NCI-H69 (cell line): ENCODE results near the gene FTO.

Source experiments
- DNase-seq: peaks from one replicate; lab custom pipeline; 2025; lab: John Stamatoyannopoulos, UW

The FTO gene

DNA sequence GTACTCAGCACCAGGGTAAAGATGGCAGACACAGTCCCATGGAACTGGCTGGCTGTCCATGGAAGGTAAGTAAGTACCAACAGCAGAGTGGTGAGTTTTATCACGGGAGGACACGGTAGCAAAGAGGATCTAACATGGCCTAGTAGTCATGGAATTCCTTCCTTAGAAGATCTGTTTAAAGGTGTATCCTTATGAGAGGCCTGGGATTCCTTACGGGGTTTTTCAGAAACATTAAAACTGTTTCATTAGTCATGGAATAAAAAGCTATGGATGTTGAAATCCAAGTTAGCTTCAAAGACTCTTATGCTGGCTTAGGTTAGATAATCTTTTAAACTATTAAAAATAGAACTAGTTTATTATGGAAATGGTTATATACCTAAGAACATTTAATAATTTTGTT is 7.4 kb downstream of the FTO start:
- DNase-seq: no peak

DNA sequence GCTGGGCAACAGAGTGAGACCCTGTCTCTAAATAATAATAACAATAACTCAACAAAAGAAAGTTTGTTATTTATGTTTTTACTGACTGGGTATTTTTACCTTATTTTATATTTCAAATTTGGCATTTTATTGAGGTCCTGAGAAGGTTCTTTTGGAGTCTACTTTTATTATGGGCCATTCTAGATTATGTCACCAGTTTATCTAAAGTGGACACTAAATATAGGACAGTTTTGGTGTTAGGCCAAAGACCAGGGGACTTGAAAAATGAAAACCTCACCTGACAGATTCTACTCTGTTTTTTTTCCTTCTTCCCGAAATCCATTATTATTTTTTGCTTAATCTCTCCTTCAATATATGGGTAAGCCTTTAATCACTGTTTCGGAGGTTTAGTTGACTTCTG is 8.1 kb downstream of the FTO start:
- DNase-seq: no peak

DNA sequence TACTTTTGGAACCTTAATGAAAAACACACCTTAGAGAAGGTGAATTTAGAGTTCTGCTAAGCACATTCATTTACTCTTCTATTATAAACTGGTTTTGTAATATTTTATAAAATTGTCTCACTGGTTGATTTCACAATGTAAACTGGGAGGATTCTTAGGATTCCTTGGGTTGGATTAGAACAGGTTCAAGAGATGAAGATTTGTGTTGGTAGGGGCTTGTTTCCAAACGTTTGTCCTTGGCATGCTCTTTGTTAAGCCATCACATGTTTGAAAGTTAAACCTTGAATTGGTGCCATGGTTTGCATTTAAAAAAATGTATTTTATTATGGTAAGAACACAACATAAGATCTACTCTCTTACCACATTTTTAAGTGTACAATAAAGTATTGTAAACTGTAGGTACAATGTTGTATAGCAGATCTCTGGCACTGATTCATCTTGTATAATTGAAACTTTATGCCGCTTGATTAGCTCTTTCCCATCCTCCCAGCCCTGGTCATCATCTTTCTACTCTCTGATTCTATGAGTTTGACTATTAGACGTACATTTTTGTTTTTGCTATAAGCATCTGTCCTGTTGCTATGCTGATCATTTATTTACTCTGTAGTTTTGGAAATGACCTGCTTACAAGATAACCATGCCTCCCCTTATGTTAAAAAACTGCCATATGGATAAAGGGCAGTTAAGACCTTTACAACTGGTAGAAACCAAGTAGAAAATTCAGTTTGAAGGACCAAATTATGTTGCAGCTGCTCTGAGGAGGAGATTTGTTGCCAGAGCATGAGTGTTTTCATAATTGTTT is 9.6 kb downstream of the FTO start:
- peak; percentile 47 for DNase-seq

DNA sequence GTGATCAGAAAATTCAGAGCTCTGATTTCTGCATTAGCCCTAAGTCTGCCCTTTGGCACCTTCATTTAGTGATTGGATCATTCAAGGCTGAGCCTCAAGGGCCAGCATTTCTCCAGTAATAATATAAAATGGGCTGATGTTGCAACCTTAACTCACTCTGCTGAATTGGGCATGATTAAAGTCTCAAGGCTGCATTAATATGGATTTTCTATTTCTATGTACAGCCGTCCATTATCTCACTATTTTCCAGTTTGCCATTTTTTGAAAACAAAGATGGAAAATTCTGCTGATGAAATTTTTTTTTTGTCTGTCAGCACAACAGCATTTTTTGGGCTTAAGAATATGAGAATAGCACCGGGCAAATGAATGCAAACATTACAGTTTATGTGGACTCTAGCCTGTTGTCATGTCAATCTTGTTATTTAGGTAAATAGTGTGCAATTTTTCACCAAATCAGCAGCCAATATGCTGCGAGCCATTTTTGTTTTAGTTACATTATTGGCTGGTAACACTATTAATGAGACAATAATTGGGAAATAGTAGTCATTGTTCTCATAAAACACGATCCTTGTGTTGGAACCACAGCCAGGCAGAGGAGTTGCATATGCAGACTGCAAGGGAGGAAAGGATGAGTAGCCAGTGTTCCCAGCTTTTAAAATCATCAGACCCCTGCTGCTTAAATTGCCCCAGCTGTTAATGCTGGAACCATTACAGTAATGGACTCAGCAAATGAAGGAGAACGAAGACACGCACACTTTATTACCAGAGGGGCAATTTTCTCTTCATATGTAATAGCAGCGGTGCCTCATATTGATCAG is 10.5 kb downstream of the FTO start:
- peak; percentile 93 for DNase-seq

DNA sequence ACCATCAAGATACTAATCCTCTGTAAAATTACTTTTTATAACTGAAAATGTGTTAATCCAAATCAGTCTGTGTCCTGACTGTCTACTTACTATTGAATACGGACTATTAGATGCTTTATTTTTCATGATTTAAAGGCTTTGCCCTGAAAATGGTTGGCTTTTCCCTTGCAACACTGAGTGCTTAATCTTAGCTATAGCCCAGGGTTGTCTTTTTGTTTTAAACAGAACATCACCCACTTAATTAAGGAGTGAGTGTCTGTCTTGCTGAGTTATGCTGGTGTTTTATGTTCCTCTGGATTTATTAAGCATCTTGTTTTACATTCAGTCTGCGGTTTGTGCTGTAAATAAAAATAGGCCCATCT is 11.0 kb downstream of the FTO start:
- peak; percentile 77 for DNase-seq

DNA sequence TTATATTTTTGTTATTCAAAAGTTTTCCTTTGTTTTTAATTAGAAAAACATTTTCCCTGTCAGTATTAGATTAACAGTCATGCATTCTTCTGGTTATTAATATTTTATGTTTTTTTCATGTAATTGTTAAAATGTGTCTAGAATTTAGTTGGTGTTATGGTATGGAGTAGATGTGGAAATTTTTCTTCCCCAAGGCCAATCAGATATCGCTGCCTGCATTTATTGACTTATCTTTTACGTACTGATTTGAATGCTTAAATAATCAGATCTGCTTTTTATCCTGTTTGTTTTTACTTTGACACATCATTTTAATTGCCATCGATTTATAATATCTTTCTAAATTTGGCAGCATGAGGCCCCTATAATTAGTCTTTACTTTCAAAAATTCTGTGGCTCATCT is 13.6 kb downstream of the FTO start:
- peak; percentile 13 for DNase-seq

DNA sequence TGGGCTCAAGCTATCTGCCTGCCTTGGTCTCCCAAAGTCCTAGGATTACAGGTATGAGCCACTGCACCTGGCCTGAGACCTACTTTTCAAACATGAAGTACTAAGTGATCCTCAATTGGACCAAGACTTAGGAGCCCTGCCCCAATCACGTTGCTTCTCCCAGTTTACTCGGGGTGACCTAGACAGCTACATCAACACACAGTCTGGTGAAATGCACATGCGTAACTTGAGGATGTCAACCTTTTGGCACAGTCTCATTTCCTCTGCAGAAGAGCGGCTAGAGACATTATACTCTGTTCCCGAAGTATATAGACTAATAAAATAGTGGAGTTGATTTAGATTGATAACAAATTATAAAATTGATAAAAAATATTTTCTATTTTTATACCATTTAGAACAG is 17.1 kb downstream of the FTO start:
- DNase-seq: no peak

DNA sequence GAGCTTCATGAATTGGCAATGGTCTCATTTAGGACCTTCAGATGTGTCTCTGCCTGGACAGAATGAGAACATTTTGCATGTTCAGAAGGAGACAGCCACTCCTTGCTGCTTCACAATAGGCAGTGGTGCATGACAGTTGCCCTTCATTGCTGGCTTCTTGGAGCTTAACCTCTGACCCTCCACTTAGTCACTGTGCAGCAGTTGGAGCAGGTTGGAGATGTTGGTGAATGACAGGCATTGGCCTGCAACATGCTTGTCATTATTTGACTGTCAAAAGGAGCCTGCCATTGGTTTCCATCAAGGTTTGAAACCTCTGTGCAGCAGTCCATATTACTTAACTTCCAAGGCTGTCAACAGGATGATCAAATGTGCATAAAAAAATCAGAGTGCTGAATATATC is 22.7 kb downstream of the FTO start:
- DNase-seq: peak; percentile 60

DNA sequence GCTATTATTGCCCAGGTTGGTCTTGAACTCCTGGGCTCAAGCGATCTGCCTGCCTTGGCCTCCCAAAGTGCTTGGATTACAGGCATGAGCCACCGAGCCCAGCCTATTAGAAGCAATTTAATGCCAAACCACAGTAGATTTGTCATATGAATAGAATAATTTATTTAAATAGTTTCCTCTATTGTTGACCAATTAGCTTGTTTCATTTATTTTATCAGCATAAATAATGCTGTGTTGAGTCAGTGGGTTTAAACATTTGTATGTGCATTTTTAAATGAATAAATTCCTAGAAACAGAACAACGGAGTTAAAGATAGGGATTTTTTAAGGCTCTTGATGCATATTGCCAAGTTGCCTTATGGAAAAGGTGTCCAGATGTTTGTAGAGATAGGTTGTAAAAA is 26.7 kb downstream of the FTO start:
- DNase-seq: no peak

DNA sequence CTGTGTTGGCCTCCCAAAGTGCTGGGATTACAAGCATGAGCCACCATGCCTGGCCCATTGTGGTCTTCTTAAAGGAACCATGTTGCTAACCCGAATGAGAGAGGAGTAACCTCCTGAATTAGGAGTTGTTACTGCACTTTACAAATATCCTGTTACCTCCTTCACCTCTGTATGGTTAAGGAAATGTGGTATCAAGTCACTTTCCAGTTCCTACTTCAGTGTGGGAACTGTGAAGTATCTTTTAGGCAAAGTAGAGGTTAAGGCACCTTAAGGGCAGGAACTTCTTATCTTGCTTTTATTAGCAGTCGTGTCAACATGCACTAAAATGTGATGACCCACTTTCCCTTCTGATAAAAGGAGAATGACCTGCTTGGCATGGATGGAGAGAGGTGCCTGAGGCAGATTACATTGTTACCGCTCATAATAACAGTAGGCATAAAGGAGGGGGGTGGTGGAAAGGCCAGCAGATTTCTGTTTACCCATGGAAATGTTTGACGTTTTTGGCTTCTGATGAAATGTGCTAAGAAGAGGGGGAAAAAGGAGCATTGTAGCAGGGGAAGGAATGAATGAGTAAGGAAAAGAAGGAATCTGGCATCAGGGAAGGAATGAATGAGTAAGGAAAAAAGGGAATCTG is 28.5 kb downstream of the FTO start:
- peak; percentile 68 for DNase-seq

DNA sequence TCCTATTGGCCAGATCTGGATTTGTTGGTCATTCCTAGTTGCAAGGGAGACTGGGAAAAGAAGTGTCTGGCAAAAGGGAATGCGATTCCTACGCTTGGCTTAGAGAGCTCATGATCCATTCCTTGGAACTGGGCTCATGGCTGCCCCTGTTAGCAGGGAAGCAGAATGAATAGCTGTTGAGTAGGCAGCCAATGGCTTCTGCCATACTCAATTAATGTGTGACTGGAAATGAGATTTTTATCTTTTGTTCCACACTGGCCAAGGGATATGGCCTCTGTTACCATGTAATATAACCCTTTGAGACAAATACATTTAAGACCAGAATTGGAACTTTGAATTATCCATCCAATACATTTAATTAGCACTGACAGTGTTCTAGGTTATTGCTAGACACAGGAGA is 31.0 kb downstream of the FTO start:
- no peak for DNase-seq

DNA sequence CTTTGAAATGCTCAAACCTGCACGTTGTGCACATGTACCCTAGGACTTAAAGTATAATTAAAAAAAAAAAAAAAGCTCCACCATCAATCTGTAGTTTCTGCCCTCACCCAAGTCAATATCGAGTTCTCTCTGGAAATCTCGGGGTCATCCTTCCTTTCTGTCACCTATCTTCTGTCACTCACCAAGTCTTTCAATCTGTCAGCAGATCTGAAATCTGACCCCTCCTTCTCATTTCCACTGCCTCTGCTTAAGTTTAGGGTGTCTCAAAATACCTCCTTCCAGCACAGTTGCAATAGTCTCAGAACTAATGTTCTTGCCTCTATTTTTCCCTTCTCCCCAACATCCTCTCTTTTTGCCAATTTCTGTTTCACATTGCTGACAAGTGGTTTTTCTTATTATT is 32.3 kb downstream of the FTO start:
- no peak for DNase-seq

DNA sequence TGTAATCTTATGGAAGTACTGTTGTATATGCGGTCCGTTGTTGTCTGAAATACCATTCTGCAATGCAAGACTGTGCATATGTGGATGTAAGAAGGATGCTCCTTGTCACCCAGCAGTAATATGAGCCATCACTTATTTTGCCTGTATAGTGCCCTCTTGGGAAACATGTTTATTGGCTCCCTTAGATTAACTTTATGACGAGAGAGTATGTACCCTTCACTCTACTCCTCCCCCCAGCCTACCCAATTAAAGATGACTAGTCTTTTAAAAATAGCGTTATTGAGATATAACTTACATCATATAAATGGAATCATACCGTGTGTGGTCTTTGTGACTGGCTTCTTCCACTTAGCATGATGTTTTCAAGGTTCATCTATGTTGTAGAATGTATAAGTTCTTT is 33.6 kb downstream of the FTO start:
- DNase-seq: peak; percentile 49

DNA sequence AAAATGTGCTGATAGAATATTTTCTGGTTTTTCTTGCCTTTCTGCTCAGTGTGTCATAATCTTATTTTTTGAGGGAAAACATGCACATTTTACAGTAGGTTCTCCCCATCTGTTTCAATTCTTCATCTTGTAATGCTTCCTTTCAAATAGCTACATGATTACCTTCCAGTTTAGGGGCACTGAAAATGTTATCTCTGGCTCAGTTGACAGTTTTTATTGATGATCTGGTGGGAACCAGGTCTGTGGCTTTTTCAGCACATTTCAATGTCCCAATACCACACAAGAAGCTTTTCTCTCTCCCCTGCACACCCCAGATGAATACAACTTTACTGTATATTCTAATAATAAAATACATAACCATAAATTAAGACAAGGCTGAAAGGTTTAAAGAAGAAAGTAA is 36.5 kb downstream of the FTO start:
- no peak for DNase-seq

DNA sequence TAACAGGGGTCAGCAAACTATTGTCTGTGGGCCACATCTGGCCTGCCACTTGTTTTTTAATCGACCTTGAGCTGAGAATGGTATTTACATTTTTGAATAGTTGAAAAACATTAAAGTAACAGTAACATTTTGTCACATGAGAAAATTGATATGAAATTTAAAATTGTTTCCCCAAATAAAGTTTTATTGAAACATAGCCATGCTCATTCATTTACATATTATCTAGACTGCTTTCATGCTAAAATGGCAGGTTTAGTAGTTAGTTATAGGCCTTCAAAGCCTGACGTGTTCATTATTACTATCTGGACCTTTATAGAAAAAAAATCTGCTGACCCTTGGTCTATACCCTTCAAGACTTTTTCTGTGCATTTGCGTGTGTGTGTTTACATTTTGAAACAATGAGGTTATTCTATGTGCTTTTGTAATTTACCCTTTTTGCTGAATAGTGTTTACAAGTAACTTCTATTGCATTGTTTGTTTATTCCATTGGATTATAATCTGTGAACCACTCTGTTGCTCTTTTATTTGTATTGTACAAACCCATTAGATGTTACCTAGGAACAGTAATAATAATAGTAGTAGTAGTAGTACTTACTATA is 37.1 kb downstream of the FTO start:
- DNase-seq: no peak

DNA sequence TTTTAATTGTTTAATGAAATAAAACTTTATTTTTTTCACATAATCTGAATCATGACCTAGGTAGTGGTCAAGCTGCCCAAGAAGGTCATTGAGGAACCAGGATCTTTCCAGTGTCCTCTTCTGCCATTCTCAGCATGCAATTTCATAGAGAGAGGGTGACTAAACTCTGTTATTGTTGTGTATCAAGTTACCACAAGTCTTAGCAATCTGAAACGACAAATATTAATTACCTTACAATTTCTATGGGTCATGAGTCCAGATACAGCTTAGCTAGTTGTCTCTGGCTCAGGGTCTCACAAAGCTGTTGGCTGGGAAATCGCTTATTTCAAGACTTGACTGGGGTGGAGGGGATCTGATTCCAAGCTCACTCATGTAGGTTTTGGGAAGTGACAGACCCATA is 37.6 kb downstream of the FTO start:
- DNase-seq: peak; percentile 14

DNA sequence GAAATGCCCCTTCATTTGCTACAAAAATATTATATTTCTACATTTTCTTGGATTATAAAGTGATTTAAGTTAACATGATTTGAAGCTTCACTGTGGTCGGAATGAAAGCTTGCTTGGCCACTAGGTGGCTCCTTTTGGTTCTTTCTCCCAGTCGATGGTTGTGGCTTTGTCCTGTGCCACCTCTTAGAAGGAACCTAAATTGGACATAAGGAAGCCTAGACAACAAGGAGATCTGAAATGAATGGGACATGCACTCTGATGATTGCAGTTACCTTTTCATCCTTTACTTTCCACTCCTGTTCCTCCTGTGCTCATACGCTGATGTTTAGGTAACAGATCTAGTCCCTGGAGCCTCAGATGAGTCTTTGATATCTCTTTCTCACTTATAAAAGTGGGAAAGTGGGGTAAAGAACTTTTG is 39.2 kb downstream of the FTO start:
- DNase-seq: peak; percentile 55

DNA sequence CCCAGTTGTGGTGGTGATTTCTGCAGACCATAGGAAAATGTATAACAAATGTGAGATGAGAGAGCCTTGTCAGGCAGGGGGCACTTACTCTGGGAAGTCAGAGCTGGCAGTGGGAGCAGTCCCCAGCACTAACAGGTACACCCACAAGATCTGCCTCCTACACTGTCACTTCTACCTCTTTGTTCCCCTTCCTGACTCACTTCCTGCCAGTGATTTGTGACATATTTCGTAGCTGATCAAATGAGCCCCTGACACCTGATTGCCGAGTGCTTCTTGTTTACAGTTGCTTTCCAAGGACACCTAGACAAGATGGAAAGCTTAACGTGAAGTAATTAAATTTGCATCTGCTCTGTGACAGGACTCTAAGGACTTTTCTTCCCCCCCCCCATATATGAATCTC is 40.5 kb downstream of the FTO start:
- peak; percentile 65 for DNase-seq

DNA sequence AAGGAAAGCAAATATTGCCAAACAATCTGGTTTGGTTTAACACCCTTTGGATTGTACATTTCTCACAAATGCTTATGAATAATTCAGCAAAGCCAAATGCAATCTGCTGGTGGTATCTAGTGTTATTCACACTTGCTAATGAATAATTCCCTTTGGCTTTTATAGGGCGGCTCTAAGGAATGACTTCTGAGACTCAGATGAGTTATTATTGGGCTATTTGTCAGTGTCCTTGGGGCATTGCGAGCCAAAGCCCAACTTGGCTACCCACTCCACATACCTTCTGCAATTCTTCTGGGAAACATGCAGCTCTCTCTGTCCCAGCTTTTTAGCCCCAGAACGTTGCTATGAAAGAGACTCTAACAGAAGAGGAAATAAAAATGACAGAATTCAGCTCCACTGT is 41.1 kb downstream of the FTO start:
- no peak for DNase-seq

DNA sequence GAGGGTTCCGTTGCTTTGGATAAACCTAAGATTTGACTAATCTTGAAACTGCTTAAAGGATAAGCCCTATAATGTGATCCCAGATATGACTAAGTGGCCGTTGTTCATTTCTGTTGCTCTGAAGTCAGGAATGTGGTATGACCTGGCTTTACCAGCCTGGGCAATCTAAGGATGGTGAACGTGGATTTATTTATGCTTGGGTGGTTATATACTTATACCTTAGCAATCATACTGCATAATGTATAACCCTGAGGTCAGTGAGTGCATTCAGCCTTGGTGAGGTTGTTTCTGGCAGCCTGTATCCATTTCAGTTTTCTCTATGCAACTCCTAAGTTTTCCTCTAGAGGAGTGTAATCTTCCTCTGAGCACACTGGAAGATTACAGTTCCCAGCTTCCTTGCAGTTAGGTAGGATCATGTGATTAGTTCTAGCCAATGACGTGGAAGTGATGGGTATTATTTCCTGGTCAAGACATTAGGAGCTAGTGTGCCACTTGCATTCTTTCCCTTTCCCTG is 41.9 kb downstream of the FTO start:
- DNase-seq: peak; percentile 21

DNA sequence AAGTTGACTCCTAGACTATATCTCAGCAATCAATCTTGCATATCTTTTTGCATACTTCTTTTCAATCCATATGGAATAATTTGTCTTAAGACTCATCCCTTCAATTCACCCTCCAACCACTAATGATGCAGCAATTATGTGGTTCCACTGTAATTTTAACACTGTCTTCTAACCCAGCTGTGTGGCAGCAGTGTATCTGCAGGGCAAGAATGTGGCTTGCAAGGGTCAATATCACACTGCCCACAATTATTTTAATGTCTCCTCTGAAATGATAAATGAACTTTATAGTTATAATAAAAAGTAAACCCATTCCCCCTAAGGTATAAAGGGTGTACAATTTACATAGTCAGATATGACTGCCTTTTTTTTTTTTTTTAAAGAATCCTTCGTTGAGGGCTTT is 48.6 kb downstream of the FTO start:
- DNase-seq: peak; percentile 58

DNA sequence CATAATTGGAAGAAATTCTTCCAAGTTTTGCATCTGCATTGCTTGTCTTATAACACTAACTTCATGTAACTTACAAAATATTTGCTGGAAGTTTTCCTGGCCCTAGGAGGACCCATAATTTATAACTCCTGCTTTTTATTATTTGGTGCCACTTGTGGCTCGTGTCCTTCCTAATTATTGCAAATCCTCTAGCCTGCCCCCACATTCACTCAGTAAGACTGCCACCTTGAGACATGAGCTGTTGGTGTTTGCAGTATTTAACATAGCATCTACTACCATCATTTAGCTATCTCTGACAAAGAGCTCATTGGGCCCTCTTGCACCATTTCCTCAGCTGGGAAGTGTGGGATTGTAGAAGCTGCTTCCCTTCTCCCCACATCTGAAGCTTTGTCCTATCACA is 49.5 kb downstream of the FTO start:
- peak; percentile 34 for DNase-seq
